H1 (cell line): ENCODE measurements around the gene RAB11B.
"Not testable (repeated sequence)": the region's sequence is repeated elsewhere in the genome, so short reads cannot be mapped to it uniquely, and the experiment has no call there.

Experiments used
- CTCF ChIP-seq, 3 experiments: IDR thresholded peaks; 1 replicate in 2 of 3; 2 replicates in 1 of 3; pipeline versions ENCODE4 v1.5.1 to v1.6.1; 2011; ENCODE audit warnings: low read length in 3 of 3, mild to moderate bottlenecking in 3 of 3, inconsistent platforms in 2 of 3, low read depth in 1 of 3, moderate library complexity in 1 of 3; ENCODE audit not compliant: insufficient read depth in 1 of 3; ENCODE audit errors: control extremely low read depth in 1 of 3
- HDAC2 ChIP-seq, 2 experiments: fragments of 300-600 bp in 1 of 2; sonication (generic) in 1 of 2; IDR thresholded peaks; 2 replicates each; pipeline ENCODE4 v1.6.1; 2011 to 2012; ENCODE audit warnings: low read depth in 2 of 2, low read length in 2 of 2, mild to moderate bottlenecking in 2 of 2, moderate library complexity in 2 of 2, borderline replicate concordance in 1 of 2, inconsistent platforms in 1 of 2
- KDM5A ChIP-seq: fragments of 200-600 bp; IDR thresholded peaks from 2 replicates; pipeline ENCODE4 v1.7.1; 2012; ENCODE audit warnings: mild to moderate bottlenecking, low read length, inconsistent platforms, mixed read lengths
- MAFK ChIP-seq: IDR thresholded peaks from 2 replicates; pipeline ENCODE4 v1.6.1; 2012; ENCODE audit warnings: low read depth, mild to moderate bottlenecking, improper control_type of control experiment, low read length
- MAX ChIP-seq: IDR thresholded peaks from 2 replicates; pipeline ENCODE4 v1.6.1; 2012; ENCODE audit warnings: inconsistent platforms
- RNF2 ChIP-seq: fragments of 200-900, 300-1000 bp; sonication (generic); IDR thresholded peaks from 2 replicates; pipeline ENCODE4 v1.7.1; 2016; ENCODE audit warnings: borderline replicate concordance, low read depth, mild to moderate bottlenecking, antibody characterized with exemption, low read length; ENCODE audit not compliant: poor library complexity, severe bottlenecking; ENCODE audit errors: missing control alignments
- SIX5 ChIP-seq: IDR thresholded peaks from 2 replicates; pipeline ENCODE4 v1.6.1; 2011; ENCODE audit warnings: mild to moderate bottlenecking, low read depth, low read length
- SP1 ChIP-seq: IDR thresholded peaks from 2 replicates; pipeline ENCODE4 v1.6.1; 2011; ENCODE audit warnings: low read depth, low read length
- SP2 ChIP-seq: IDR thresholded peaks from 2 replicates; pipeline ENCODE4 v1.6.1; 2012; ENCODE audit warnings: mild to moderate bottlenecking, low read length, inconsistent platforms
- SUZ12 ChIP-seq: fragments of 200-600 bp; sonication (generic); IDR thresholded peaks from 2 replicates; pipeline ENCODE4 v1.6.1; 2012; ENCODE audit warnings: mild to moderate bottlenecking, inconsistent platforms, low read length, moderate library complexity, mixed read lengths
- TAF1 ChIP-seq: IDR thresholded peaks from 2 replicates; pipeline ENCODE4 v1.6.1; 2011; ENCODE audit warnings: mild to moderate bottlenecking, low read depth, low read length
- USF2 ChIP-seq: IDR thresholded peaks from 2 replicates; pipeline ENCODE4 v1.6.1; 2011; ENCODE audit warnings: low read length, improper control_type of control experiment

- not testable (repeated sequence) for TF ChIP-seq SP1; MAX; HDAC2 (IDR thresholded peaks at IDR 0.05; ENCODE audit: borderline replicate concordance in 1 of 2, low read depth in 2 of 2, low read length in 2 of 2); TAF1; SUZ12; SP2; SIX5; RNF2; USF2; KDM5A; MAFK
- peak; percentile 13 to 34 (median 19); a peak in 3 of 4 replicates for TF ChIP-seq CTCF (IDR thresholded peaks at IDR 0.05; ENCODE audit: control extremely low read depth in 1 of 3, insufficient read depth in 1 of 3, low read depth in 1 of 3, low read length in 3 of 3)
Observed at GRCh38 chr19:8410718-8411117, 20.6 kb downstream of the RAB11B start.
